Hematopoietic multipotent progenitor cell treated with erythropoietin and hydrocortisone succinate and interleukin-3 and kit ligand, for 8 days (in vitro differentiated cells): ENCODE results near the gene EPB41L4A.

Experiments
- DNase-seq: peaks from one replicate; pipeline ENCODE4 v3.0.0-alpha.2; 2015

EPB41L4A gene

GRCh38 chr5:112353678-112354077 is 65.4 kb downstream of the EPB41L4A start:
- DNase-seq, result no peak

- DNase-seq, result no peak
Measured at GRCh38 chr5:112351225-112351624, 67.9 kb downstream of the EPB41L4A start.

GRCh38 chr5:112350626-112351025 is 68.5 kb downstream of the EPB41L4A start:
- DNase-seq, result no peak

GRCh38 chr5:112349371-112349770 is 69.7 kb downstream of the EPB41L4A start:
- DNase-seq, result no peak

- DNase-seq, result no peak
Measured at GRCh38 chr5:112348915-112349314, 70.2 kb downstream of the EPB41L4A start.

- DNase-seq, result no peak
Measured at GRCh38 chr5:112348387-112348786, 70.7 kb downstream of the EPB41L4A start.

GRCh38 chr5:112346411-112347044 is 72.5 kb downstream of the EPB41L4A start:
- DNase-seq, result no peak

GRCh38 chr5:112344540-112344939 is 74.5 kb downstream of the EPB41L4A start:
- no peak for DNase-seq

- no peak for DNase-seq
Measured at GRCh38 chr5:112342389-112342788, 76.7 kb downstream of the EPB41L4A start.

- DNase-seq, result no peak
Measured at GRCh38 chr5:112339761-112340160, 79.3 kb downstream of the EPB41L4A start.

GRCh38 chr5:112338681-112339337 is 80.3 kb downstream of the EPB41L4A start:
- DNase-seq, result peak; percentile 29

- DNase-seq, result no peak
Measured at GRCh38 chr5:112333331-112333781, 85.7 kb downstream of the EPB41L4A start.

GRCh38 chr5:112331892-112332291 is 87.2 kb downstream of the EPB41L4A start:
- DNase-seq, result no peak

- no peak for DNase-seq
Measured at GRCh38 chr5:112329419-112330090, 89.5 kb downstream of the EPB41L4A start.

- DNase-seq, result peak; percentile 55
Measured at GRCh38 chr5:112323166-112323565, 95.9 kb downstream of the EPB41L4A start.

- no peak for DNase-seq
Measured at GRCh38 chr5:112320408-112320807, 98.7 kb downstream of the EPB41L4A start.

- DNase-seq, result no peak
Measured at GRCh38 chr5:112318346-112318745, 100.7 kb downstream of the EPB41L4A start.

GRCh38 chr5:112317866-112318265 is 101.2 kb downstream of the EPB41L4A start:
- no peak for DNase-seq

GRCh38 chr5:112316731-112317130 is 102.3 kb downstream of the EPB41L4A start:
- DNase-seq, result no peak

GRCh38 chr5:112316006-112316405 is 103.1 kb downstream of the EPB41L4A start:
- DNase-seq, result no peak

- DNase-seq, result no peak
Measured at GRCh38 chr5:112312295-112313275, 106.5 kb downstream of the EPB41L4A start.

- DNase-seq, result no peak
Measured at GRCh38 chr5:112310746-112311145, 108.3 kb downstream of the EPB41L4A start.

- no peak for DNase-seq
Measured at GRCh38 chr5:112308608-112309007, 110.5 kb downstream of the EPB41L4A start.
